Ishikawa (cell line): ENCODE measurements around the gene TMEM131.

Experiments
- EP300 ChIP-seq: IDR thresholded peaks from 2 replicates; pipeline ENCODE4 v1.6.1; 2012; ENCODE audit warnings: borderline replicate concordance
- MAX ChIP-seq: IDR thresholded peaks from 2 replicates; pipeline ENCODE4 v1.6.1; 2012
- NFIC ChIP-seq: IDR thresholded peaks from 2 replicates; pipeline ENCODE4 v1.6.1; 2012
- RAD21 ChIP-seq: IDR thresholded peaks from 2 replicates; pipeline ENCODE4 v1.6.1; 2012; ENCODE audit warnings: low read depth
- TAF1 ChIP-seq: IDR thresholded peaks from 2 replicates; pipeline ENCODE4 v1.6.1; 2012; ENCODE audit warnings: low read depth, mild to moderate bottlenecking
- TCF12 ChIP-seq: IDR thresholded peaks from 2 replicates; pipeline ENCODE4 v1.6.1; 2012; ENCODE audit warnings: low read depth
- USF1 ChIP-seq: IDR thresholded peaks from 2 replicates; pipeline ENCODE4 v1.6.1; 2012
- TF ChIP-seq, protein P1 (sequence below): IDR thresholded peaks from 2 replicates; pipeline ENCODE4 v1.6.1; 2012; ENCODE audit warnings: low read depth, mild to moderate bottlenecking

DNA sequence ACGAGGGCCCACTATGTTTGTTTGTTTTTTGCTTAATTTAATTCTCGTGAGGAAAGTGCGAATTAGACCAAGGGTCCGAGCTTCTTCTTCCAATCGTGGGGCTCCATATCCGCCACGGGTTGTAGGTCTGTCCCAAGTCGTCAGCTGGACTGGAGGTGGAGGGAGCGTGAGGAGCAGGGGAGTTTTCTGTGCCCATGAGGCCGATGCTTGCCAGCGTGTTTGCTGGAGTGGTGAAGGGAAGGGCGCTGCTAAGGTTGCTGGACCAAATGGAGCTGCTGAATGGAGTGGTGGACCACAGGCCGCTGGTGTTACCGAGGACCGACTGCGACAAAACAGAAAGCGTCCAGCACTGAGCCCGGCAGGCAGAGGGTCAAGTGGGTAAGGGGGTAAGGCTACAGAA, 238.7 kb downstream of the TMEM131 start:
- no peak for TF ChIP-seq RAD21
- no peak for TF ChIP-seq NFIC
- no peak for TF ChIP-seq TAF1
- TF ChIP-seq EP300: no peak
- no peak for TF ChIP-seq TCF12
- TF ChIP-seq USF1: no peak
- TF ChIP-seq, protein P1, sequence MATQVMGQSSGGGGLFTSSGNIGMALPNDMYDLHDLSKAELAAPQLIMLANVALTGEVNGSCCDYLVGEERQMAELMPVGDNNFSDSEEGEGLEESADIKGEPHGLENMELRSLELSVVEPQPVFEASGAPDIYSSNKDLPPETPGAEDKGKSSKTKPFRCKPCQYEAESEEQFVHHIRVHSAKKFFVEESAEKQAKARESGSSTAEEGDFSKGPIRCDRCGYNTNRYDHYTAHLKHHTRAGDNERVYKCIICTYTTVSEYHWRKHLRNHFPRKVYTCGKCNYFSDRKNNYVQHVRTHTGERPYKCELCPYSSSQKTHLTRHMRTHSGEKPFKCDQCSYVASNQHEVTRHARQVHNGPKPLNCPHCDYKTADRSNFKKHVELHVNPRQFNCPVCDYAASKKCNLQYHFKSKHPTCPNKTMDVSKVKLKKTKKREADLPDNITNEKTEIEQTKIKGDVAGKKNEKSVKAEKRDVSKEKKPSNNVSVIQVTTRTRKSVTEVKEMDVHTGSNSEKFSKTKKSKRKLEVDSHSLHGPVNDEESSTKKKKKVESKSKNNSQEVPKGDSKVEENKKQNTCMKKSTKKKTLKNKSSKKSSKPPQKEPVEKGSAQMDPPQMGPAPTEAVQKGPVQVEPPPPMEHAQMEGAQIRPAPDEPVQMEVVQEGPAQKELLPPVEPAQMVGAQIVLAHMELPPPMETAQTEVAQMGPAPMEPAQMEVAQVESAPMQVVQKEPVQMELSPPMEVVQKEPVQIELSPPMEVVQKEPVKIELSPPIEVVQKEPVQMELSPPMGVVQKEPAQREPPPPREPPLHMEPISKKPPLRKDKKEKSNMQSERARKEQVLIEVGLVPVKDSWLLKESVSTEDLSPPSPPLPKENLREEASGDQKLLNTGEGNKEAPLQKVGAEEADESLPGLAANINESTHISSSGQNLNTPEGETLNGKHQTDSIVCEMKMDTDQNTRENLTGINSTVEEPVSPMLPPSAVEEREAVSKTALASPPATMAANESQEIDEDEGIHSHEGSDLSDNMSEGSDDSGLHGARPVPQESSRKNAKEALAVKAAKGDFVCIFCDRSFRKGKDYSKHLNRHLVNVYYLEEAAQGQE: no peak
- TF ChIP-seq MAX: no peak
